CD4-positive, alpha-beta T cell treated with Interleukin-4 for 4 hours (primary cell): Measurements from ENCODE around the gene CSF1R.
"Not testable (repeated sequence)": the region's sequence is repeated elsewhere in the genome, so short reads cannot be mapped to it uniquely, and the experiment has no call there.

ENCODE experiments used
- DNase-seq: peaks from one replicate; pipeline ENCODE4 v3.0.0-alpha.2; 2020

Gene CSF1R

GRCh38 chr5:150053713-150054392, 32.5 kb downstream of the CSF1R start:
- DNase-seq = no peak

GRCh38 chr5:150052956-150053712, 33.2 kb downstream of the CSF1R start:
- no peak for DNase-seq

- DNase-seq = no peak
These were observed 34.0 kb downstream of the CSF1R start for GRCh38 chr5:150052226-150052955.

- DNase-seq = no peak
These were observed 34.6 kb downstream of the CSF1R start for GRCh38 chr5:150051657-150052195.

- not testable (repeated sequence) for DNase-seq
These were observed 36.1 kb downstream of the CSF1R start for GRCh38 chr5:150050172-150050811.

- DNase-seq = peak; percentile 48
These were observed 40.3 kb downstream of the CSF1R start for GRCh38 chr5:150046031-150046430.

- DNase-seq = no peak
These were observed 40.8 kb downstream of the CSF1R start for GRCh38 chr5:150045549-150045948.

- DNase-seq = no peak
These were observed 41.6 kb downstream of the CSF1R start for GRCh38 chr5:150044712-150045111.

- no peak for DNase-seq
These were observed 42.0 kb downstream of the CSF1R start for GRCh38 chr5:150044329-150044681.

GRCh38 chr5:150043657-150044328, 42.6 kb downstream of the CSF1R start:
- DNase-seq = no peak

- no peak for DNase-seq
These were observed 43.9 kb downstream of the CSF1R start for GRCh38 chr5:150042459-150042858.

GRCh38 chr5:150038547-150038946, 47.8 kb downstream of the CSF1R start:
- DNase-seq = no peak

- DNase-seq = no peak
These were observed 49.8 kb downstream of the CSF1R start for GRCh38 chr5:150036513-150036912.

- DNase-seq = no peak
These were observed 51.0 kb downstream of the CSF1R start for GRCh38 chr5:150035139-150035895.

- DNase-seq = no peak
These were observed 51.7 kb downstream of the CSF1R start for GRCh38 chr5:150034662-150035061.

GRCh38 chr5:150033334-150033733, 53.0 kb downstream of the CSF1R start:
- no peak for DNase-seq

GRCh38 chr5:150028047-150028446, 58.3 kb downstream of the CSF1R start:
- not testable (repeated sequence) for DNase-seq

- DNase-seq = no peak
These were observed 59.6 kb downstream of the CSF1R start for GRCh38 chr5:150026682-150027172.

- DNase-seq = no peak
These were observed 61.9 kb downstream of the CSF1R start for GRCh38 chr5:150024346-150024984.

GRCh38 chr5:150023136-150023535, 63.2 kb downstream of the CSF1R start:
- no peak for DNase-seq

GRCh38 chr5:150022681-150023080, 63.7 kb downstream of the CSF1R start:
- no peak for DNase-seq
